ENCODE data around the gene ACTN4.
A peak's percentile ranks its signal among the peaks of the same experiment; 100 is the strongest.

Gene ACTN4

GRCh38 chr19:38713227-38713649, 65.8 kb downstream of the ACTN4 start:
- no peak for DNase-seq

DNA sequence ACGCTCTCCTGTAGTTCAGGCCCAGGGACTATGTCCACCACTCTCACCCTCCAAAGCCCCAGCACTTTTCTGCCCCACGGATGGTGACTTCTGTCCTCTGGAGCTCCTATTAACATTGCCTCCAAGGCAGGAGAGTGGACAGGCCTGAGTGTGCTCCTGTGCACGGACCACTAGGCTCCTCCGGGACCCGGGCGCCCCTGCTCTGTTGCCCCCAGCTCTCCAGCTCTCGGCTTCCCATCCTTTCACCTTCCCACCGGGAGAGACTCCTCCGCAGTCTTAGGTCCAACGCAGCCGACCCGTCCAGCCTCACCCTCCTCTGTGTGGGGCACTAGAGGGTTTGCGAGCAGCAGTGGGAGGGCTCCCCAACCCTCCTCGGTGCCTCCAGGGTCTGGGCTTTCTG, 66.4 kb downstream of the ACTN4 start:
- DNase-seq = no peak

GRCh38 chr19:38714354-38714778, 66.9 kb downstream of the ACTN4 start:
- DNase-seq = peak; percentile 54 to 77

GRCh38 chr19:38715555-38715954, 68.1 kb downstream of the ACTN4 start:
- DNase-seq = no peak

DNA sequence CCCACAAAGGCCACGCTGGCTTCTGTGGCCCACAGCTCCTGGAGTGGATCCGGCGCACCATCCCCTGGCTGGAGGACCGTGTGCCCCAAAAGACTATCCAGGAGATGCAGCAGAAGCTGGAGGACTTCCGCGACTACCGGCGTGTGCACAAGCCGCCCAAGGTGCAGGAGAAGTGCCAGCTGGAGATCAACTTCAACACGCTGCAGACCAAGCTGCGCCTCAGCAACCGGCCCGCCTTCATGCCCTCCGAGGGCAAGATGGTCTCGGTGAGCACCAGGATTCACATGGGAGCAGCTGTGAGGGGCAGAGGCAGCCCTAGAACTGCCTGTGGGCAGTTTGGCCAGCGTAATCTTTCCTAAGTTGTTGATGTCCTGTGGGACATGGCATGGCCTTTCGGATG, 69.6 kb downstream of the ACTN4 start:
- DNase-seq = no peak

DNA sequence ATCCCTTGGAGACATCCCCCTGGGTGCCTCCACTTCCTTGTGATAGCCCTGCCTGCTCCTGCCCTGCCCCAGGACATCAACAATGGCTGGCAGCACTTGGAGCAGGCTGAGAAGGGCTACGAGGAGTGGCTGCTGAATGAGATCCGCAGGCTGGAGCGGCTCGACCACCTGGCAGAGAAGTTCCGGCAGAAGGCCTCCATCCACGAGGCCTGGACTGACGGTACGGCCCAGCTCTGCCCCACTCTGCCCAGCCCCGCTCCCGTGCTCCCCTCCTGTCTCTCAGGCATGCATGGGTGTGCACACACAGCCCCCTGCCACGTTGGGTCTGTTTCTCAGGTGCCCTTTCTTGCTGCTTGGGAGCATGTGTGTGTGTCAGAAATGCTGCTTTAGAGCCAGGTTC, 70.4 kb downstream of the ACTN4 start:
- DNase-seq = no peak

- DNase-seq = no peak
Observed at GRCh38 chr19:38718747-38719543, 71.5 kb downstream of the ACTN4 start.

DNA sequence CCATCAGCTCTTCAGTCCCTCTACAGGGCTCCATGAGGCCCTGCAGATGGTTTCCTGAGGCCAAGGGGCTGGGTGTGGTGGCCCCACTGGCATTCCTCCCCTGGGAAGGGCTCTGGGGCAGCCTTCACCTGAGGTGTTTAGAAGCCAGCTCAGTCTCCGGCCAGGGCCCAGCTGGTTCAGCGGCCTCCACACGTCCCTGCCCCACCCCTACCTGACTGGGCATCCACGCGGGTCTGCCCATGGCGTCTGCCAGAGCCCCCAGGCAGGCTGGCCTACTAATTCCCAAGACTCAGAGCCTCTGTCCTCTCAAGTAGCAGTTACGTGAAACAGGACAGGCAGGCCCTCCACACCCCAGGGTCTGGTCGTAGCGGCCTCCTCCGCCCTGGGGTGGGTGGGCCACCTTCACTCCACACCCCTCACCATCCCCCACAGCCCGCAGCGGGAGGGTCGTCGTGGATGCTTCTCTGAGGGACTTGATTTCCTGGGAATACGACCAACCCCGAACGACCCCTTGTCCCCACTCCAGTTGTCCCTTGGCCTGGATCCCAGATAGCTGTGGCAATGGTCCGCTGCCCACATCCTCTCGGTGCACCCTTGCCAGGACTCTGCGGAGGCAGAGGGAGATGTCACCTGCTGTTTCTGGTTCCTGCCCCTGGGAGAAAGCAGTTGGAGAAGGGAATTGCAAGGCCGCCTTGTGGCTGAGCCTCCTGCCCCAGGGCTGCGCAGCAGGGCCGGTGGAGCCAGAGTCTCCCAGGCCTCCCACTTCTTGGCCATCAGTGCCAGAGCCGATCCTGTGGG, 72.5 kb downstream of the ACTN4 start:
- no peak for DNase-seq

GRCh38 chr19:38720559-38721236, 73.2 kb downstream of the ACTN4 start:
- no peak for DNase-seq

DNA sequence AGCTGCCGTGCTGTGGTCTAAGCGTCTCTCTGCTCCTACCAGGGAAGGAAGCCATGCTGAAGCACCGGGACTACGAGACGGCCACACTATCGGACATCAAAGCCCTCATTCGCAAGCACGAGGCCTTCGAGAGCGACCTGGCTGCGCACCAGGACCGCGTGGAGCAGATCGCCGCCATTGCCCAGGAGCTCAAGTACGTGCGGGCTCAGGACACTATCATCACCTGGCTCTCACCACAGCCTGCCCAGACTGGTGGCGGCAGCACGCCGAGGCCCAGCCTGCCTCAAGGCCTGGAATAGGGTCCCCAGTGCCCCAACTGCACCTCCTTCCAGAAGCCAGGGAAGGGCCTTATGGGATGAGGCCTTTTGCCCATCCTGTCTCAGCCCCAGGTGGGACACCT, 74.0 kb downstream of the ACTN4 start:
- no peak for DNase-seq

GRCh38 chr19:38721979-38722773, 74.7 kb downstream of the ACTN4 start:
- DNase-seq = no peak

DNA sequence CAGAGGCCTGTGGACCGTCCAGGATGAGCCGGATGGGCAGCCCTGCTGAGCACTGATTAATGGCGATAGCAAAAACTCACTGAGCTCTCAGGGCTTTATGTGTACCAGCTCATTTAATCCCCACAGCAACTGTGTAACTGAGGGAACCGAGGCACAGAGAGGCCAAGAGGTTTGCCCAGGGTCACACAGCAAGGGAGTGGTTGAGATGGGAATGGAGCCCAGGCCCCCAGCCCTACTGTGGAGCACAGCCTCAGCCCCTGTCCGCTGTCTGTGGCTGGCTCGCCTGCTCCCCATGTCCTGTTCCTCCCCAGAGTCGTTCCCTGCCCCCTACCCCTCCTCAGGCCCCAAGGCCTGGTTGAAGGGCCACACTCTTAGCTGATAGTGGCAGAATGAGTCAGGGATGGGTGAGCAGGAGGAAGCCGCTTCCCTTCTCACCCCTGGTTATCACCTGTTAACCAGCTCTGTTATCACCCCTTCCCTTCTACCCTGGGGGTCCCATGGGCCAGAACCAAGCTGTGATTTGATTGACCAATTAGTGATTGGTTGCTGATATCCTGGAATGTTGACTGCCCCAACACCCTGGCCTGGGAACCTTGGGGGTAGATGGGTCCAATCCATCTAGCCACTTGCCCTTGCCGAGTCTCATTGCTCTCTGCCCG, 75.6 kb downstream of the ACTN4 start:
- DNase-seq = no peak

GRCh38 chr19:38723606-38723965, 76.1 kb downstream of the ACTN4 start:
- no peak for DNase-seq

GRCh38 chr19:38723990-38724854, 76.8 kb downstream of the ACTN4 start:
- DNase-seq = no peak

GRCh38 chr19:38725469-38726283, 78.2 kb downstream of the ACTN4 start:
- no peak for DNase-seq

- DNase-seq = no peak
Observed at GRCh38 chr19:38726284-38726673, 78.8 kb downstream of the ACTN4 start.

- DNase-seq = no peak
Observed at GRCh38 chr19:38726761-38727301, 79.4 kb downstream of the ACTN4 start.

- no peak for DNase-seq
Observed at GRCh38 chr19:38727306-38727867, 79.9 kb downstream of the ACTN4 start.

GRCh38 chr19:38727868-38728660, 80.6 kb downstream of the ACTN4 start:
- DNase-seq = no peak
